HepG2 (cell line): ENCODE data around the gene BIRC3. TPM values are rescaled to one million over a fixed set of nuclear protein-coding genes. Genes with fewer than 3 reads are reported as not detected.

Experiments used
- ATAC-seq: fragments of 200-7000 bp; cut with Tn5 transposase; 3 replicates; pipeline ENCODE4 v1.9.1; 2020; ENCODE audit warnings: mild to moderate bottlenecking, moderate library complexity
- BruUV-seq: library from RNA; stranded (reverse); fragments of 400-500 nt; replicated peaks from 2 replicates; lab custom pipeline; 2021; lab: Mats Ljungman, UMichigan
- CTCF ChIA-PET: fragments of 300-600 bp; formaldehyde crosslinking; extraction: SDS; loops from one replicate; lab custom pipeline; 2021; ENCODE audit warnings: low total read pairs, inconsistent platforms, low intra/inter-chr PET ratio; lab: Yijun Ruan, JAX
- POLR2A ChIA-PET: fragments of 350-600 bp; sonication (Branson Sonifier 250); formaldehyde crosslinking; loops from one replicate; lab custom pipeline; 2020; ENCODE audit warnings: antibody characterized with exemption, inconsistent platforms; lab: Yijun Ruan, JAX
- DNase-seq: peaks from one replicate; pipeline ENCODE4 v3.0.0-alpha.2; 2015; ENCODE audit warnings: low spot score
- FAIRE-seq: peaks from 3 replicates; lab custom pipeline; 2011; peaks lifted over from hg19 to GRCh38; lab: Jason Lieb, UNC
- H2AFZ ChIP-seq: one replicate; pipeline ENCODE4 v1.6.1; 2011; ENCODE audit warnings: low read length, inconsistent platforms
- H3K27ac ChIP-seq: fragments of 300-600 bp; 3 replicates; pipeline ENCODE4 v1.8.0; 2011; ENCODE audit warnings: mixed run types, mild to moderate bottlenecking, mixed read lengths, low read length, inconsistent platforms; ENCODE audit not compliant: insufficient read depth; ENCODE audit errors: extremely low read length
- H3K27me3 ChIP-seq, 2 experiments: fragments of 200-600 bp in 1 of 2; 2 replicates in 1 of 2; 3 replicates in 1 of 2; pipeline versions ENCODE4 v1.6.0 to v1.8.0; 2011; ENCODE audit warnings: low read length in 2 of 2, mild to moderate bottlenecking in 2 of 2, moderate library complexity in 2 of 2, inconsistent platforms in 1 of 2; ENCODE audit not compliant: insufficient read depth in 2 of 2, control insufficient read depth in 1 of 2
- H3K36me3 ChIP-seq, 2 experiments: fragments of 200-600 bp in 1 of 2; replicated peaks in 1 of 2; 2 replicates in 1 of 2; 3 replicates in 1 of 2; pipeline versions ENCODE4 v1.5.1 to v1.8.0; 2011; ENCODE audit warnings: low read length in 2 of 2, inconsistent platforms in 1 of 2; ENCODE audit not compliant: insufficient read depth in 2 of 2, control insufficient read depth in 1 of 2
- H3K4me1 ChIP-seq: 2 replicates; pipeline ENCODE4 v1.5.1; 2012; ENCODE audit warnings: low read length, inconsistent platforms; ENCODE audit not compliant: insufficient read depth
- H3K4me2 ChIP-seq: 2 replicates; pipeline ENCODE4 v1.6.0; 2011; ENCODE audit warnings: low read depth, low read length, inconsistent platforms
- H3K4me3 ChIP-seq, 3 experiments: fragments of 200-600 bp in 1 of 3; sonication (generic), shearing (Covaris generic) in 1 of 3; replicated peaks in 1 of 3; 2 replicates each; pipeline ENCODE4 v1.5.1; 2011 to 2016; ENCODE audit warnings: low read length in 3 of 3, inconsistent platforms in 2 of 3, low read depth in 2 of 3, mild to moderate bottlenecking in 2 of 3, control low read depth in 1 of 3, mixed read lengths in 1 of 3; ENCODE audit not compliant: insufficient read depth in 1 of 3
- H3K79me2 ChIP-seq: one replicate; pipeline ENCODE4 v1.6.1; 2011; ENCODE audit warnings: low read length, inconsistent platforms; ENCODE audit not compliant: insufficient read depth
- H3K9ac ChIP-seq: 2 replicates; pipeline ENCODE4 v1.6.0; 2011; ENCODE audit warnings: mild to moderate bottlenecking, low read depth, low read length, inconsistent platforms; ENCODE audit not compliant: insufficient read depth
- H3K9me3 ChIP-seq: 2 replicates; pipeline ENCODE4 v1.5.1; 2012; ENCODE audit warnings: mild to moderate bottlenecking, low read length
- H4K20me1 ChIP-seq: 2 replicates; pipeline ENCODE4 v1.6.0; 2011; ENCODE audit warnings: inconsistent platforms, mild to moderate bottlenecking, low read length, moderate library complexity; ENCODE audit not compliant: insufficient read depth
- HMGA1 ChIP-seq: sonication (generic); formaldehyde crosslinking; conservative IDR thresholded peaks from 2 replicates; pipeline ENCODE4 v1.4.0; 2020; ENCODE audit warnings: missing genetic modification reagents
- KMT2A ChIP-seq: sonication (generic); formaldehyde crosslinking; IDR thresholded peaks from 2 replicates; pipeline ENCODE4 v1.4.0; 2020; ENCODE audit warnings: missing genetic modification reagents
- MEF2D ChIP-seq: sonication (generic); formaldehyde crosslinking; IDR thresholded peaks from 2 replicates; pipeline ENCODE4 v1.5.1; 2020; ENCODE audit warnings: mild to moderate bottlenecking, missing genetic modification reagents
- NCOA1 ChIP-seq: sonication (generic); formaldehyde crosslinking; IDR thresholded peaks from 2 replicates; pipeline ENCODE4 v1.9.0; 2021; ENCODE audit warnings: missing genetic modification reagents
- PLSCR1 ChIP-seq: sonication (generic); formaldehyde crosslinking; IDR thresholded peaks from 2 replicates; pipeline ENCODE4 v1.5.0; 2020; ENCODE audit warnings: missing genetic modification reagents, mild to moderate bottlenecking, borderline replicate concordance
- SYNCRIP ChIP-seq: fragments of 200-400 bp; formaldehyde crosslinking; IDR thresholded peaks from 2 replicates; pipeline ENCODE4 v1.6.1; 2018; ENCODE audit warnings: mild to moderate bottlenecking, low read depth, low read length; ENCODE audit not compliant: insufficient read depth
- THAP11 ChIP-seq: IDR thresholded peaks from 2 replicates; pipeline ENCODE4 v1.6.1; 2016; ENCODE audit warnings: missing biosample characterization, missing genetic modification reagents
- ZNF430 ChIP-seq: sonication (generic); formaldehyde crosslinking; IDR thresholded peaks from 2 replicates; pipeline ENCODE4 v1.9.0; 2021; ENCODE audit warnings: mild to moderate bottlenecking, missing genetic modification reagents
- ZNF737 ChIP-seq: sonication (generic); formaldehyde crosslinking; IDR thresholded peaks from 2 replicates; pipeline ENCODE4 v1.5.0; 2020; ENCODE audit warnings: missing genetic modification reagents, mild to moderate bottlenecking, borderline replicate concordance
- ZNF816 ChIP-seq: sonication (generic); formaldehyde crosslinking; IDR thresholded peaks from 2 replicates; pipeline ENCODE4 v1.8.0; 2022; ENCODE audit warnings: missing genetic modification reagents, mild to moderate bottlenecking, borderline replicate concordance
- WGBS: methylation state at CpG from one replicate; pipeline ENCODE4 v1.1.6; 2017; ENCODE audit warnings: low lambda C conversion rate; 5-methylcytosine and 5-hydroxymethylcytosine counted together
- in situ Hi-C: cut with HindIII; loops from 2 replicates; pipeline ENCODE4 v1.10.0; 2017; ENCODE audit warnings: low pct_unique_long_range_greater_than_20kb; ENCODE audit not compliant: extremely low pct_ligation_motif_present
- intact Hi-C: fragments of 100-400 bp; cut with micrococcal nuclease; formaldehyde crosslinking; loops from one replicate; pipeline ENCODE4 v1.10.0; 2022; ENCODE audit not compliant: unreplicated experiment
- polyA plus RNA-seq, 8 experiments: library from polyadenylated mRNA; depleted of rRNA in 3 of 8; stranded (reverse) in 7 of 8; unstranded in 1 of 8; fragments of >200 nt; fragmentation: Illumina TruSeq in 4 of 8; extraction: Trizol in 4 of 8; gene quantifications; 2 replicates each; pipeline versions ENCODE4 v1.2.1 to v1.2.3, GENCODE V29; 2011 to 2016; ENCODE audit warnings: low read depth in 4 of 8, missing spikeins in 1 of 8, mixed read lengths in 1 of 8; ENCODE audit not compliant: insufficient read depth in 1 of 8
- total RNA-seq, 5 experiments: library from RNA; depleted of rRNA; stranded (reverse); fragments of >200 nt; fragmentation: Illumina TruSeq; extraction: Trizol; gene quantifications; 2 replicates each; pipeline ENCODE4 v1.2.3, GENCODE V29; 2016; ENCODE audit warnings: low read depth in 1 of 5

The BIRC3 gene
- total and polyA plus RNA-seq, 2 of the 13 experiments (the other 11 are each of a cell fraction or from before 2014, with no cell fraction given): 0.41 to 4.2 TPM

- no peaks in the 10 kb centered on the region for H3K9me3 ChIP-seq
- 92% methylated on average over 2 of the region's 2 CpGs for WGBS
- ChIA-PET CTCF (no interaction called here), POLR2A (no interaction called here)
- no peak for FAIRE-seq
- no peak overlapping the region for H3K9ac ChIP-seq
- no peak overlapping the region for H2AFZ ChIP-seq
- H3K27ac ChIP-seq: no peak overlapping the region
- no peak for ATAC-seq
- no TSS peak for BruUV-seq
- TF ChIP-seq SYNCRIP (no peak), KMT2A (no peak), PLSCR1 (no peak)
- no peaks in the 10 kb centered on the region for H3K27me3 ChIP-seq
- no peaks in the 10 kb centered on the region for H4K20me1 ChIP-seq
- intact Hi-C loops: no loop called here
- H3K4me2 ChIP-seq: no peak overlapping the region
- no peaks in the 10 kb centered on the region for H3K79me2 ChIP-seq
- H3K4me1 ChIP-seq: no peaks in the 10 kb centered on the region
- H3K36me3 ChIP-seq: no peaks in the 10 kb centered on the region
- H3K4me3 ChIP-seq: no peak overlapping the region
- DNase-seq: no peak
- in situ Hi-C loops: no loop called here
These were observed 14.1 kb downstream of the BIRC3 start for GRCh38 chr11:102331341-102331740.

- Histone ChIP-seq H2AFZ (no peak overlapping the region), H3K27me3 (no peaks in the 10 kb centered on the region), H3K4me1 (no peaks in the 10 kb centered on the region), H3K36me3 (no peaks in the 10 kb centered on the region), H3K4me2 (no peak overlapping the region), H3K79me2 (no peaks in the 10 kb centered on the region), H3K27ac (no peak overlapping the region), H3K9ac (no peak overlapping the region), H4K20me1 (no peaks in the 10 kb centered on the region), H3K4me3 (no peak overlapping the region), H3K9me3 (no peaks in the 10 kb centered on the region)
- DNase-seq (no peak), FAIRE-seq (no peak), ATAC-seq (no peak)
- in situ Hi-C loops: no loop called here
- 45% methylated on average over 1 of the region's 1 CpG for WGBS
- TF ChIP-seq HMGA1 (CRISPR knock-in tag): no peak
- no peak for TF ChIP-seq ZNF737 (CRISPR knock-in tag)
- no peak for TF ChIP-seq ZNF430 (CRISPR knock-in tag)
- TF ChIP-seq THAP11 (CRISPR knock-in tag): no peak
- no peak for TF ChIP-seq MEF2D
- TF ChIP-seq ZNF816 (CRISPR knock-in tag): no peak
- no peak for TF ChIP-seq NCOA1 (CRISPR knock-in tag)
- intact Hi-C loops: no loop called here
- POLR2A ChIA-PET: no interaction called here
- CTCF ChIA-PET: no interaction called here
- no TSS peak for BruUV-seq
These were observed 15.3 kb downstream of the BIRC3 start for GRCh38 chr11:102332611-102332994.
